HFF-Myc (cell line): ENCODE results near the gene NEDD4L.
A peak's percentile ranks its signal among the peaks of the same experiment; 100 is the strongest.

Experiments used
- DNase-seq: peaks from one replicate; pipeline ENCODE4 v3.0.0-alpha.2; 2011; ENCODE audit warnings: low read depth; ENCODE audit errors: extremely low read depth
- H3K4me3 ChIP-seq: replicated peaks from 2 replicates; pipeline ENCODE4 v1.5.1; 2011; ENCODE audit warnings: low read depth, mild to moderate bottlenecking, control low read depth, low read length
- CTCF ChIP-seq: IDR thresholded peaks from 2 replicates; pipeline ENCODE4 v1.5.1; 2012; ENCODE audit warnings: mild to moderate bottlenecking, low read depth, low read length, control low read depth; ENCODE audit errors: missing control alignments

The NEDD4L gene

GRCh38 chr18:58005885-58006523 is 38.0 kb upstream of the NEDD4L start:
- no peak for TF ChIP-seq CTCF
- DNase-seq: peak; percentile 7
- no peak overlapping the region for H3K4me3 ChIP-seq

- no peak overlapping the region for H3K4me3 ChIP-seq
- no peak for TF ChIP-seq CTCF
- DNase-seq: no peak
Measured at GRCh38 chr18:58009166-58009565, 34.9 kb upstream of the NEDD4L start.

GRCh38 chr18:58010265-58010664 is 33.8 kb upstream of the NEDD4L start:
- no peak for TF ChIP-seq CTCF
- no peak overlapping the region for H3K4me3 ChIP-seq
- no peak for DNase-seq

GRCh38 chr18:58012356-58012755 is 31.7 kb upstream of the NEDD4L start:
- no peak overlapping the region for H3K4me3 ChIP-seq
- TF ChIP-seq CTCF: no peak
- no peak for DNase-seq

- H3K4me3 ChIP-seq: no peak overlapping the region
- TF ChIP-seq CTCF: no peak
- no peak for DNase-seq
Measured at GRCh38 chr18:58013241-58014211, 30.5 kb upstream of the NEDD4L start.

- no peak for TF ChIP-seq CTCF
- no peak for DNase-seq
Measured at GRCh38 chr18:58015065-58015780, 28.8 kb upstream of the NEDD4L start.

More at GRCh38 chr18:58015065-58015780, 28.8 kb upstream of the NEDD4L start:
- H3K4me3 ChIP-seq: no peak overlapping the region
